ENCODE results near the gene ADM2. TPM values are rescaled to one million over a fixed set of nuclear protein-coding genes. Genes with fewer than 3 reads are reported as not detected.

Gene ADM2
- polyA plus RNA-seq, 1 of the 3 experiments (the other 2 are of a cell fraction), result 0.61 TPM

GRCh38 chr22:50483977-50484853 is 2.9 kb downstream of the ADM2 start:
- Histone ChIP-seq H3K9ac (no peak overlapping the region), H2AFZ (ENCODE audit: low read depth) (no peak overlapping the region), H3K36me3 (replicated peaks in 1 of 2; ENCODE audit: control insufficient read depth in 1 of 2, insufficient read depth in 2 of 2, low read length in 1 of 2) (no peaks in the 10 kb centered on the region), H4K20me1 (ENCODE audit: insufficient read depth) (no peaks in the 10 kb centered on the region), H3K79me2 (ENCODE audit: insufficient read depth) (no peaks in the 10 kb centered on the region), H3K4me1 (ENCODE audit: control insufficient read depth in 1 of 2, insufficient read depth in 2 of 2, low read depth in 1 of 2, low read length in 1 of 2) (peaks cover 0 to 2% of the 10 kb centered on the region in 2 experiments; a peak in 1 of 4 replicates), H3K9me3 (no peaks in the 10 kb centered on the region), H3K27me3 (ENCODE audit: insufficient read depth) (peaks cover 10% of the 10 kb centered on the region; the same call in 1 of the 2 replicates), H3K9me2 (no peaks in the 10 kb centered on the region), H3F3A (replicated peaks; ENCODE audit: insufficient read depth) (no peaks in the 10 kb centered on the region), H3K4me2 (no peak overlapping the region), H3K4me3 (ENCODE audit: low read depth in 2 of 2, low read length in 1 of 2) (no peak overlapping the region), H3K27ac (ENCODE audit: low read depth in 2 of 2, low read length in 1 of 2) (no peak overlapping the region)
- DNase-seq, result no peak
- POLR2A ChIA-PET, result no interaction called here
- TF ChIP-seq SIN3A (IDR thresholded peaks at IDR 0.05; ENCODE audit: borderline replicate concordance, low read depth, low read length) (no peak), PBX3 (IDR thresholded peaks at IDR 0.05) (no peak), TEAD4 (IDR thresholded peaks at IDR 0.05; ENCODE audit: borderline replicate concordance, insufficient read depth) (no peak), TAF1 (IDR thresholded peaks at IDR 0.05; ENCODE audit: borderline replicate concordance, low read depth, low read length) (no peak), MEF2A (IDR thresholded peaks at IDR 0.05; ENCODE audit: borderline replicate concordance, low read depth) (no peak), MXI1 (IDR thresholded peaks at IDR 0.05; ENCODE audit: low read depth, low read length) (no peak)
- TF ChIP-seq, protein P1, sequence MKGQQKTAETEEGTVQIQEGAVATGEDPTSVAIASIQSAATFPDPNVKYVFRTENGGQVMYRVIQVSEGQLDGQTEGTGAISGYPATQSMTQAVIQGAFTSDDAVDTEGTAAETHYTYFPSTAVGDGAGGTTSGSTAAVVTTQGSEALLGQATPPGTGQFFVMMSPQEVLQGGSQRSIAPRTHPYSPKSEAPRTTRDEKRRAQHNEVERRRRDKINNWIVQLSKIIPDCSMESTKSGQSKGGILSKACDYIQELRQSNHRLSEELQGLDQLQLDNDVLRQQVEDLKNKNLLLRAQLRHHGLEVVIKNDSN (IDR thresholded peaks at IDR 0.05; ENCODE audit: borderline replicate concordance, low read depth), result no peak
- WGBS (ENCODE audit: low lambda C conversion rate), result 87% methylated on average over 18 of the region's 31 CpGs
- CTCF ChIA-PET, result interaction anchor here (3.2 kb wide), 1 partner anchor 14 kb away, joined by 12 read pairs; no protein-coding TSS in a partner anchor

GRCh38 chr22:50485221-50486131 is 4.1 kb downstream of the ADM2 start:
- Histone ChIP-seq H3K9me3 (no peaks in the 10 kb centered on the region), H3F3A (replicated peaks; ENCODE audit: insufficient read depth) (no peaks in the 10 kb centered on the region), H3K9ac (no peak overlapping the region), H3K79me2 (ENCODE audit: insufficient read depth) (no peaks in the 10 kb centered on the region), H3K4me3 (ENCODE audit: low read depth in 2 of 2, low read length in 1 of 2) (no peak overlapping the region), H3K27me3 (ENCODE audit: insufficient read depth) (peaks cover 6% of the 10 kb centered on the region; the same call in 1 of the 2 replicates), H2AFZ (ENCODE audit: low read depth) (no peak overlapping the region), H3K36me3 (replicated peaks in 1 of 2; ENCODE audit: control insufficient read depth in 1 of 2, insufficient read depth in 2 of 2, low read length in 1 of 2) (no peaks in the 10 kb centered on the region), H4K20me1 (ENCODE audit: insufficient read depth) (no peaks in the 10 kb centered on the region), H3K27ac (ENCODE audit: low read depth in 2 of 2, low read length in 1 of 2) (no peak overlapping the region), H3K9me2 (no peaks in the 10 kb centered on the region), H3K4me2 (no peak overlapping the region), H3K4me1 (ENCODE audit: control insufficient read depth in 1 of 2, insufficient read depth in 2 of 2, low read depth in 1 of 2, low read length in 1 of 2) (peaks cover 0 to 2% of the 10 kb centered on the region in 2 experiments; a peak in 1 of 4 replicates)
- ChIA-PET POLR2A (no interaction called here), CTCF (interaction anchor here (3.2 kb wide), 1 partner anchor 13 kb away, joined by 12 read pairs; no protein-coding TSS in a partner anchor)
- WGBS (ENCODE audit: low lambda C conversion rate), result 74% methylated on average over 18 of the region's 29 CpGs
- DNase-seq, result no peak
- TF ChIP-seq POLR2AphosphoS5 (IDR thresholded peaks at IDR 0.05; ENCODE audit: low read depth, low read length) (no peak), FOXM1 (IDR thresholded peaks at IDR 0.05; ENCODE audit: low read depth) (no peak), PBX3 (IDR thresholded peaks at IDR 0.05) (no peak), FOXJ3 (CRISPR knock-in tag; IDR thresholded peaks at IDR 0.05) (no peak), CHD2 (IDR thresholded peaks at IDR 0.05; ENCODE audit: low read length, partially characterized antibody) (no peak)

Measured in SK-N-SH (cell line).